ENCODE measurements around the gene CACNA2D1.

CACNA2D1 gene

DNA sequence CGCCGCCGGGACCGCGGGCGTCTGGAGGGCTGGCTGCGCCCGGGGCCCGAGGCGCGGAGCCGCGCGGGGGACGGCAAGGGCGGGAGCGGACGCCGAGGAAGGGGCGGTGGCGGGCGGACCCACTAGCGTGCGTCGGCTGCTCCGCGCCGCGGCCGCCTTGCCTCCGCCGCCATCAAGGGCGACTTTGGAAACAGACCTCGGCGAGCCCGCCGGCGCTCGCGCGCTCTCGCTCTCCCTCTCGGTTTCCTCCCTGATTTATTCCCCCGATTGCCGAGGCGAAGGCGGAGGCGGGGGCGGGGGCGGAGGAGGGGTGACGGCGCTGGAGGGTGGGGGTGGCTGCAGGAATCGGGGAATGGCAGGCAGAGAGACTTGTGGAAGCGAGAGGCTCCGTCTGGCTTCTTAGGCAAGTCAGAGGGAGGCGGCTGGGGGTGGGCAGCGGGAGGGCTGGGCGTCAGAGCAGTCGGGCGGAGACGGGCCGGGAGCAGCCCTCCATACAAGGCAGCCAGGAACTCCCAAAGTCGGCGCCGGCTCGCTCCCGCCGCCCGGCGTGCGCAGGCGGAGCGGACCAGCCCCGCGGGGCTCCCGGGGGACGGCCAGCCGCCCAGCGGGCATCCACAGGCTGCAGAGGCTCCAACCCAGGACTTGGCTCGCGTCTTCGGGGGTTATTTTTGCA is at the start of gene CACNA2D1:
Gene CACNA2D1 (minus strand): TSS at position 231 of the 673 bp plus-strand sequence.
- TF ChIP-seq, protein P1, sequence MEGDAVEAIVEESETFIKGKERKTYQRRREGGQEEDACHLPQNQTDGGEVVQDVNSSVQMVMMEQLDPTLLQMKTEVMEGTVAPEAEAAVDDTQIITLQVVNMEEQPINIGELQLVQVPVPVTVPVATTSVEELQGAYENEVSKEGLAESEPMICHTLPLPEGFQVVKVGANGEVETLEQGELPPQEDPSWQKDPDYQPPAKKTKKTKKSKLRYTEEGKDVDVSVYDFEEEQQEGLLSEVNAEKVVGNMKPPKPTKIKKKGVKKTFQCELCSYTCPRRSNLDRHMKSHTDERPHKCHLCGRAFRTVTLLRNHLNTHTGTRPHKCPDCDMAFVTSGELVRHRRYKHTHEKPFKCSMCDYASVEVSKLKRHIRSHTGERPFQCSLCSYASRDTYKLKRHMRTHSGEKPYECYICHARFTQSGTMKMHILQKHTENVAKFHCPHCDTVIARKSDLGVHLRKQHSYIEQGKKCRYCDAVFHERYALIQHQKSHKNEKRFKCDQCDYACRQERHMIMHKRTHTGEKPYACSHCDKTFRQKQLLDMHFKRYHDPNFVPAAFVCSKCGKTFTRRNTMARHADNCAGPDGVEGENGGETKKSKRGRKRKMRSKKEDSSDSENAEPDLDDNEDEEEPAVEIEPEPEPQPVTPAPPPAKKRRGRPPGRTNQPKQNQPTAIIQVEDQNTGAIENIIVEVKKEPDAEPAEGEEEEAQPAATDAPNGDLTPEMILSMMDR (IDR thresholded peaks at IDR 0.05): no peak
- TF ChIP-seq ZFX (IDR thresholded peaks at IDR 0.05; ENCODE audit: borderline replicate concordance): no peak
- peak within 1 kb of the TSS; percentile 88 for H3K27ac ChIP-seq

DNA sequence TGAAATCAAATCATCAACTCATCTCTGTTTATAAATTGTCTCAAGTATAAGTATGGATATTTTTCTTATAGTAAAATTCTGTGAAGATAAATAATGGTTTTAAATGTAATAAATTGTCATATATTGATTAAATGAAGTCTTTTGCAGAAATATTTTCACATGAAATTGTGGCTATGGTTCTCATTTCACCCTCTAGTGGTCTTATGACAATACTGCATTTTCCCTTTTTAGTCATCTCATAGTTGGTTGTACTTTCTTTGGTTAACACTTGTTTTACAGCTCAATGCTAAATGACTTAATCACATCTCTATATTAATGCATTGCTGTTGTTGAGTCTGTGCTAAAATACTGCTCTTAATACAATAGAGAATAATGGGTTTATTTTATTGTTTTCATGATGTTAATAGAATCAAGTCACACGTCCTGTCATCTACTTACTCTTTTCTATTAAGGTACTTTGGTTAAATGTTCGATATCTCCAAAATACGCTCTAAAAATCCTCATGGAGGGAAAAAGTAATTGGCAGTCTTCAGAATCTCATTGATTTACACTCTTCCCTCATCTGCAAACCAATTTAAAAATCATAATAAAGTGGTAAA is 38.0 kb upstream of the CACNA2D1 start:
- no peak for TF ChIP-seq ZFX (IDR thresholded peaks at IDR 0.05; ENCODE audit: borderline replicate concordance)
- TF ChIP-seq, protein P1 (IDR thresholded peaks at IDR 0.05): peak; percentile 92
- no peak overlapping the region for H3K27ac ChIP-seq

DNA sequence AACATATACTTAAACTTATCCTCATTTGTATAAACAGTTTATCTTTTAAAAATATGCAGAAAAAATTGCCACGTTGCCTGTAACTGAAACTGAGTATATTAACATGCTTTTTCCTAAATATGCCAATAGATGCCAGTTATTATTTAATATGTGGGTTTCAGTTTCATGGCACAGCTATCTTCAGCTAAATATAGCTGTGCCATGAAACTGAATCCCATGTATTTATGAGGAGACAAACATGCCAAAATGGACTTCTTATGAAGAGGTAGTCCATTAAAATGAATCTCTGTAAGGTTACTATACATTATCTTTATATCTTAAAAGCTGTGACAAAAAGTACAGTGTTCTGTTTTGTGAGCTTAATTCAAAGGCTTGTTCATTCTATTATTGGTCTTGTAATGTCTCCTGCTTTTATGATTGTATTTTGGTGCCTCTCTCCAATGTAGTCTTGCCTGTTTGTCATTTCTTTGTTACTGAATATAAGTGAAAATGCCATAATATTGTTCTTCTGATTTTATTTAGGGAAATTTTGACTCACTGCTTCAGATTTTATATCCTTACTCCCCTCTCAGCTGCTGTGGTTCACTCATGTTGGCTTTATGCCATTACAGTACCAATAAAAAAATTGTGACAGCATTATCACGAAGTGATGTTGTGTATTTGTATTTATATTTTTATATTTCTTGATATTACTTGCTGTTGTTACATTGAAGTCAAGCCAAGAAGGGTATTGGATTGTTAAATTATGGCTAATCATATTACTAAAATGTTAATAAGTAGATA is 34.3 kb upstream of the CACNA2D1 start:
- no peak overlapping the region for H3K27ac ChIP-seq
- no peak for TF ChIP-seq ZFX (IDR thresholded peaks at IDR 0.05; ENCODE audit: borderline replicate concordance)
- TF ChIP-seq, protein P1 (IDR thresholded peaks at IDR 0.05): no peak

DNA sequence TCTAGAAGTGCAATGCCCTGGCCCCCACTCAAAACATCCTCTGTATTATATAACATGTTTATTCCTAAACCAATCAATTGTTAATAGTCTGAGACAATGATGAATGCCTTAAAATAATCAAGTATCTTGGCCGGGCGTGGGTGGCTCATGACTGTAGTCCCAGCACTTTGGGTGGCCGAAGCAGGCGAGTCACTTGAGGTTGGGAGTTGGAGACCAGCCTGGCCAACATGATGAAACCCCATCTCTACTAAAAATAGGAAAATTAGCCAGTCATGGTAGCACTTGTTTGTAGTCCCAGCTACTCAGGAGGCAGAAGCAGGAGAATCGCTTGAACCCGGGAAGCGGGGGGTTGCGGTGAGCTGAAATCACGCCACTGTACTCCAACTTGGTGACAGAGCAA is 29.4 kb upstream of the CACNA2D1 start:
- TF ChIP-seq, protein P1 (IDR thresholded peaks at IDR 0.05): no peak
- TF ChIP-seq ZFX (IDR thresholded peaks at IDR 0.05; ENCODE audit: borderline replicate concordance): no peak
- no peak overlapping the region for H3K27ac ChIP-seq

DNA sequence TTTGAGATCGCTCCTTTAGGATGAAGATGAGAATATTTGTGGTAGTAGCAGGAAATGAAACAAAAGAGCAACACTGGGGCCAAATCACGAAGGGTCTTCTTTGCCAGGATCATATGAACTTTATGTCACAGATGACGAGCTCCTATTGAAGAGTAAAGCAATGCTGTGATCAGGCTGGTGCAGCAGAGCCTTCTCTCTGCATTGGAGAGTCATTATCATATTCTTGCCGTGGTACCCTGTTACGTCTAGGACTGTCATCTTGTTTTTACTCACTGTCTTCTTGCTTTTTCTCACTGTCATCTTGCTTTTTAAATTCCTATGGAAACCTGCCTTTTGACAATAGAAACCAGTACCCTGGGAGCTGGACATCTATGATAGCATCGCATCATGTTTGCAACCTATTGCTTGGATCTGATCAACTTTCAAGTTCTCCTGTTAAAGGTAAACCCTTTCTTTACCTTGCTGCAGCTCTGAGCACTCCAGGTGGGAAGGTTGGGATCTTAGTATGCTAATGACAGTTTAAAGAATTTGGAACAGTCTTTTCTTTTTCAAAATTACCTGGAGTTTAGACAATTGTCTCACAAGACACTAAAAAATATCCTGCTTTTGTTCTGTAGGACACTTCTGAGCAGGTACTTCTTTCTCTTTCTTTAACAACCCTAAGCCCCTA is 27.9 kb upstream of the CACNA2D1 start:
- TF ChIP-seq ZFX (IDR thresholded peaks at IDR 0.05; ENCODE audit: borderline replicate concordance): no peak
- TF ChIP-seq, protein P1 (IDR thresholded peaks at IDR 0.05): no peak
- no peak overlapping the region for H3K27ac ChIP-seq

DNA sequence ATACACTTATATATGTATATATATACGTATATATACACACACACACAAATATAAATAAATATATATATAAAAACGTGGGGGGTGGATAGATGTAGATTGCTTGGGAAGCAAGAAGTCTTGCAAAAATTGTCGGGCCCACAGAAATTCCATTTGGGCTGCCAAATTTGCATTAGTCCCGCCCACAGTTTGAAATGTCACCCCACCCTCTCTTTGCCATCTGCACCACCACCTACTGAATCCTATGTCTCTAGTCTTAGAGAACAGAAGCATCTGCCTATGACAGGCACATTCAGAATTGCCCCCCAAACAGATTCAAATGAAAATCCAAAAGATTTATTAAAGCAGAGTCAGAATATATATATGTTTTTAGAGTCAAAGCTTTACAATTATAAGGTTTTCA is 25.6 kb upstream of the CACNA2D1 start:
- no peak for TF ChIP-seq ZFX (IDR thresholded peaks at IDR 0.05; ENCODE audit: borderline replicate concordance)
- TF ChIP-seq, protein P1 (IDR thresholded peaks at IDR 0.05): no peak
- H3K27ac ChIP-seq: no peak overlapping the region

Data from 22Rv1 (cell line).